Measurements from ENCODE around the gene PRDM16. TPM values are rescaled to one million over a fixed set of nuclear protein-coding genes. Genes with fewer than 3 reads are reported as not detected.

Gene PRDM16
- polyA plus RNA-seq, 1 donor (not counting 4 experiments of a cell fraction or from before 2014, with no cell fraction given): 0.05 TPM

DNA sequence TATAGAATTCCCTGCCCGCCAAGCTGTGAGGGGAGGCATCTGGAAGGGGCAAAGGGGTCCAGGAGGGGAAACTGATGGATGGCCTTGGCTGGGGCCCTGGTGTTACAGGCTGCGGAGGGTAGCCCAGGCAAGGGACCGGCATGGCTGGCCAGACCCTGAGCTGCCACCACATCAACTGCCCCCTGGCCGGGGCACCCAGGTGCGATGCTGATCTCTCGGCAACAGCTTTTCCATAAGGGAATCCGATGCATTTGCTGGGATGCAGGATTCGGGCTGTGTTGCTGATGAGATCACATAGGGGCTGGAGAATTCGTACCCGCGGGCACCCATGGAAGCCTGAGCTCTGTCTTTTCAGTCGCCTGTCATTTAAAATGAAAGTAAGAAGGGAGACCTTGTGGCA is 73.7 kb downstream of the PRDM16 start:
- H2AFZ ChIP-seq (ENCODE audit: control insufficient read depth, low read length): no peak overlapping the region
- no peak overlapping the region for H3K4me3 ChIP-seq (ENCODE audit: control insufficient read depth in 2 of 3, extremely low read depth in 1 of 3, insufficient read depth in 2 of 3, low read depth in 1 of 3, low read length in 3 of 3)
- no peaks in the 10 kb centered on the region for H3K27me3 ChIP-seq (ENCODE audit: control insufficient read depth, extremely low read depth, insufficient read depth, low read length)
- FAIRE-seq: no peak
- H3K27ac ChIP-seq (ENCODE audit: control insufficient read depth, insufficient read depth, low read length): no peak overlapping the region
- H3K36me3 ChIP-seq (ENCODE audit: control insufficient read depth in 2 of 2, extremely low read depth in 1 of 2, insufficient read depth in 2 of 2, low read length in 2 of 2): no peaks in the 10 kb centered on the region
- dilution Hi-C loops (cut with MboI; ENCODE audit: extremely low pct_ligation_motif_present, low sequenced_read_pairs): no loop called here
- H3K79me2 ChIP-seq (ENCODE audit: control insufficient read depth, insufficient read depth, low read length): no peaks in the 10 kb centered on the region
- no peak overlapping the region for H3K9ac ChIP-seq (ENCODE audit: control insufficient read depth, extremely low read depth, insufficient read depth, low read length)
- H3K9me3 ChIP-seq (ENCODE audit: control insufficient read depth, low read depth, low read length): peaks cover 15% of the 10 kb centered on the region
- H4K20me1 ChIP-seq (ENCODE audit: control insufficient read depth, extremely low read depth, insufficient read depth, low read length): no peaks in the 10 kb centered on the region
- H3K4me1 ChIP-seq (ENCODE audit: control insufficient read depth, extremely low read depth, insufficient read depth, low read length): no peaks in the 10 kb centered on the region
- H3K4me2 ChIP-seq (ENCODE audit: control insufficient read depth, extremely low read depth, insufficient read depth, low read depth, low read length): no peak overlapping the region
- TF ChIP-seq EZH2 (IDR thresholded peaks at IDR 0.05; ENCODE audit: low read length): no peak
- TF ChIP-seq, protein P1, sequence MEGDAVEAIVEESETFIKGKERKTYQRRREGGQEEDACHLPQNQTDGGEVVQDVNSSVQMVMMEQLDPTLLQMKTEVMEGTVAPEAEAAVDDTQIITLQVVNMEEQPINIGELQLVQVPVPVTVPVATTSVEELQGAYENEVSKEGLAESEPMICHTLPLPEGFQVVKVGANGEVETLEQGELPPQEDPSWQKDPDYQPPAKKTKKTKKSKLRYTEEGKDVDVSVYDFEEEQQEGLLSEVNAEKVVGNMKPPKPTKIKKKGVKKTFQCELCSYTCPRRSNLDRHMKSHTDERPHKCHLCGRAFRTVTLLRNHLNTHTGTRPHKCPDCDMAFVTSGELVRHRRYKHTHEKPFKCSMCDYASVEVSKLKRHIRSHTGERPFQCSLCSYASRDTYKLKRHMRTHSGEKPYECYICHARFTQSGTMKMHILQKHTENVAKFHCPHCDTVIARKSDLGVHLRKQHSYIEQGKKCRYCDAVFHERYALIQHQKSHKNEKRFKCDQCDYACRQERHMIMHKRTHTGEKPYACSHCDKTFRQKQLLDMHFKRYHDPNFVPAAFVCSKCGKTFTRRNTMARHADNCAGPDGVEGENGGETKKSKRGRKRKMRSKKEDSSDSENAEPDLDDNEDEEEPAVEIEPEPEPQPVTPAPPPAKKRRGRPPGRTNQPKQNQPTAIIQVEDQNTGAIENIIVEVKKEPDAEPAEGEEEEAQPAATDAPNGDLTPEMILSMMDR (optimal IDR thresholded peaks at IDR 0.05 in 1 of 3, IDR thresholded peaks at IDR 0.05 in 1 of 3, conservative IDR thresholded peaks at IDR 0.05 in 1 of 3; ENCODE audit: extremely low read depth in 1 of 3, insufficient read depth in 2 of 3, low read length in 3 of 3): no peak
- no peak for DNase-seq (ENCODE audit: low read depth, low spot score)
- no peaks in the 10 kb centered on the region for H3K9me1 ChIP-seq (ENCODE audit: control insufficient read depth, extremely low read depth, insufficient read depth, low read length)

- no peaks in the 10 kb centered on the region for H4K20me1 ChIP-seq (ENCODE audit: control insufficient read depth, extremely low read depth, insufficient read depth, low read length)
- TF ChIP-seq, protein P1 (optimal IDR thresholded peaks at IDR 0.05 in 1 of 3, IDR thresholded peaks at IDR 0.05 in 1 of 3, conservative IDR thresholded peaks at IDR 0.05 in 1 of 3; ENCODE audit: extremely low read depth in 1 of 3, insufficient read depth in 2 of 3, low read length in 3 of 3): no peak
- no peak for TF ChIP-seq EZH2 (IDR thresholded peaks at IDR 0.05; ENCODE audit: low read length)
- no peaks in the 10 kb centered on the region for H3K36me3 ChIP-seq (ENCODE audit: control insufficient read depth in 2 of 2, extremely low read depth in 1 of 2, insufficient read depth in 2 of 2, low read length in 2 of 2)
- no peak for DNase-seq (ENCODE audit: low read depth, low spot score)
- H3K9me3 ChIP-seq (ENCODE audit: control insufficient read depth, low read depth, low read length): peaks cover 17% of the 10 kb centered on the region
- H2AFZ ChIP-seq (ENCODE audit: control insufficient read depth, low read length): no peak overlapping the region
- no peaks in the 10 kb centered on the region for H3K4me1 ChIP-seq (ENCODE audit: control insufficient read depth, extremely low read depth, insufficient read depth, low read length)
- no peak overlapping the region for H3K4me3 ChIP-seq (ENCODE audit: control insufficient read depth in 2 of 3, extremely low read depth in 1 of 3, insufficient read depth in 2 of 3, low read depth in 1 of 3, low read length in 3 of 3)
- H3K9ac ChIP-seq (ENCODE audit: control insufficient read depth, extremely low read depth, insufficient read depth, low read length): no peak overlapping the region
- no peaks in the 10 kb centered on the region for H3K9me1 ChIP-seq (ENCODE audit: control insufficient read depth, extremely low read depth, insufficient read depth, low read length)
- H3K27ac ChIP-seq (ENCODE audit: control insufficient read depth, insufficient read depth, low read length): no peak overlapping the region
- H3K27me3 ChIP-seq (ENCODE audit: control insufficient read depth, extremely low read depth, insufficient read depth, low read length): no peaks in the 10 kb centered on the region
- no peak for FAIRE-seq
- dilution Hi-C loops (cut with MboI; ENCODE audit: extremely low pct_ligation_motif_present, low sequenced_read_pairs): no loop called here
- no peaks in the 10 kb centered on the region for H3K79me2 ChIP-seq (ENCODE audit: control insufficient read depth, insufficient read depth, low read length)
- H3K4me2 ChIP-seq (ENCODE audit: control insufficient read depth, extremely low read depth, insufficient read depth, low read depth, low read length): no peak overlapping the region
Observed at GRCh38 chr1:3145532-3146325, 76.7 kb downstream of the PRDM16 start.
